ENCODE results near the gene CAPN6. TPM values are rescaled to one million over a fixed set of nuclear protein-coding genes. Genes with fewer than 3 reads are reported as not detected.

The CAPN6 gene
- total and polyA plus RNA-seq, 8 donors: 0.45 to 84.8 (median 2.5) TPM; not detected in 1

GRCh38 chrX:111207851-111208250, 62.4 kb downstream of the CAPN6 start:
- DNase-seq: no peak
- Histone ChIP-seq H3K27ac (no peak overlapping the region), H3K9me3 (no peaks in the 10 kb centered on the region), H3K4me3 (no peak overlapping the region), H3K27me3 (no peaks in the 10 kb centered on the region), H3K4me1 (no peaks in the 10 kb centered on the region), H3K36me3 (no peaks in the 10 kb centered on the region)
- no peak for TF ChIP-seq POLR2A (IDR thresholded peaks at IDR 0.05)
- no peak for TF ChIP-seq EP300 (IDR thresholded peaks at IDR 0.05)
- TF ChIP-seq CTCF (IDR thresholded peaks at IDR 0.05): no peak
- no peak for TF ChIP-seq POLR2AphosphoS5 (IDR thresholded peaks at IDR 0.05)
- intact Hi-C loops (cut with DNase I; ENCODE audit: low total_unique reads): no loop called here
- WGBS, 5 donors: 79 to 98% (median 90%) methylated on average over 8 of the region's 8 CpGs

GRCh38 chrX:111200327-111200726, 70.0 kb downstream of the CAPN6 start:
- no peak for DNase-seq
- no peak overlapping the region for H3K27ac ChIP-seq
- intact Hi-C loops (cut with DNase I; ENCODE audit: low total_unique reads): no loop called here

GRCh38 chrX:111199505-111199904, 70.8 kb downstream of the CAPN6 start:
- TF ChIP-seq POLR2A (IDR thresholded peaks at IDR 0.05): no peak
- no peak for TF ChIP-seq EP300 (IDR thresholded peaks at IDR 0.05)
- TF ChIP-seq CTCF (IDR thresholded peaks at IDR 0.05): no peak
- TF ChIP-seq POLR2AphosphoS5 (IDR thresholded peaks at IDR 0.05): no peak
- no peak overlapping the region for H3K4me3 ChIP-seq
- H3K27ac ChIP-seq: no peak overlapping the region
- intact Hi-C loops (cut with DNase I; ENCODE audit: low total_unique reads): no loop called here
- no peak for DNase-seq
- H3K36me3 ChIP-seq: no peaks in the 10 kb centered on the region
- WGBS, 5 donors: 58 to 86% (median 67%) methylated on average over 2 of the region's 2 CpGs
- H3K27me3 ChIP-seq: no peaks in the 10 kb centered on the region
- H3K9me3 ChIP-seq: peaks cover 0 to 5% (median 0%) of the 10 kb centered on the region in 4 donors
- no peaks in the 10 kb centered on the region for H3K4me1 ChIP-seq

More at GRCh38 chrX:111200327-111200726, 70.0 kb downstream of the CAPN6 start:
- H3K4me1 ChIP-seq: no peaks in the 10 kb centered on the region
- WGBS, 5 donors: 61 to 92% (median 86%) methylated on average over 3 of the region's 3 CpGs
- no peak for TF ChIP-seq CTCF (IDR thresholded peaks at IDR 0.05)
- no peak for TF ChIP-seq EP300 (IDR thresholded peaks at IDR 0.05)
- TF ChIP-seq POLR2AphosphoS5 (IDR thresholded peaks at IDR 0.05): no peak
- TF ChIP-seq POLR2A (IDR thresholded peaks at IDR 0.05): no peak
- H3K36me3 ChIP-seq: no peaks in the 10 kb centered on the region
- no peaks in the 10 kb centered on the region for H3K27me3 ChIP-seq
- peaks cover 0 to 5% (median 0%) of the 10 kb centered on the region in 4 donors for H3K9me3 ChIP-seq
- no peak overlapping the region for H3K4me3 ChIP-seq

Other genes starting within 250 kb of the CAPN6 start
- 10 to 100 TPM in 1 of 5 donors, 1 to 10 TPM in 3, under 1 TPM in 1; 0.29 to 18.7 (median 4.6) TPM for gene PAK3, start 174.3 kb downstream of the CAPN6 start, total RNA-seq
- under 1 TPM; 0.55 to 0.76 (median 0.75) TPM for gene PAK3, start 174.3 kb downstream of the CAPN6 start, polyA plus RNA-seq
- gene DCX, start 141.7 kb upstream of the CAPN6 start, total RNA-seq: 1 to 10 TPM in 1 of 5 donors, not detected in 4; 4.0 TPM
- gene DCX, start 141.7 kb upstream of the CAPN6 start, polyA plus RNA-seq: under 1 TPM; under 0.01 to 0.06 (median 0.03) TPM
- gene SERTM2, start 241.2 kb upstream of the CAPN6 start, total RNA-seq: 1 to 10 TPM in 2 of 5 donors, under 1 TPM in 2, not detected in 1; 0.58 to 2.3 (median 1.5) TPM
- under 1 TPM in 2 of 3 donors, not detected in 1; 0.03 to 0.19 TPM for gene SERTM2, start 241.2 kb upstream of the CAPN6 start, polyA plus RNA-seq